Uterus (tissue), 4 donors: ENCODE results near the gene CENPX. TPM values are rescaled to one million over a fixed set of nuclear protein-coding genes. Genes with fewer than 3 reads are reported as not detected.
A peak's percentile ranks its signal among the peaks of the same experiment; 100 is the strongest.

ENCODE experiments used
- DNase-seq, 2 donors: peaks; one replicate each; pipeline ENCODE4 v3.0.0-alpha.2; 2019 to 2020
- H3K27ac ChIP-seq, 2 donors: fragments of 200-600 bp; sonication (generic); 1 replicate in 1 of 2; 2 replicates in 1 of 2; pipeline ENCODE4 v1.5.1; 2016 to 2018
- H3K27me3 ChIP-seq, 2 donors: fragments of 200-600 bp; sonication (generic); one replicate each; pipeline ENCODE4 v1.5.1; 2018 to 2019; ENCODE audit warnings: control low read depth in 1 of 2
- H3K36me3 ChIP-seq, 2 donors: fragments of 200-600 bp; sonication (generic); one replicate each; pipeline ENCODE4 v1.5.1; 2019; ENCODE audit warnings: control low read depth in 1 of 2
- H3K4me1 ChIP-seq, 2 donors: fragments of 200-600 bp; sonication (generic); one replicate each; pipeline ENCODE4 v1.5.1; 2018 to 2019; ENCODE audit warnings: control low read depth in 1 of 2
- H3K4me3 ChIP-seq, 2 donors: fragments of 200-600 bp; sonication (generic); 1 replicate in 1 of 2; 2 replicates in 1 of 2; pipeline ENCODE4 v1.5.1; 2018 to 2019; ENCODE audit warnings: mild to moderate bottlenecking in 1 of 2
- H3K9me3 ChIP-seq, 2 donors: fragments of 200-600 bp; sonication (generic); one replicate each; pipeline ENCODE4 v1.5.1; 2019; ENCODE audit warnings: control low read depth in 1 of 2
- CTCF ChIP-seq, 4 experiments: fragments of 200-600 bp in 2 of 4; fragments of 450-650 bp in 2 of 4; sonication (generic) in 2 of 4; IDR thresholded peaks; one replicate each; pipeline ENCODE4 v1.5.1; 2016 to 2019; ENCODE audit warnings: antibody characterized with exemption in 4 of 4, mild to moderate bottlenecking in 2 of 4, moderate library complexity in 1 of 4
- POLR2A ChIP-seq, 2 donors: fragments of 450-650 bp; IDR thresholded peaks; one replicate each; pipeline ENCODE4 v1.6.1; 2016; ENCODE audit warnings: antibody characterized with exemption in 2 of 2, mild to moderate bottlenecking in 1 of 2, moderate library complexity in 1 of 2
- intact Hi-C: fragments of 100-400 bp; cut with DNase I; formaldehyde crosslinking; loops from one replicate; pipeline ENCODE4 v1.15.1; 2023; ENCODE audit warnings: low total_unique reads
- total RNA-seq, 4 donors: library from RNA; depleted of rRNA in 3 of 4; stranded (reverse); fragments of >200 nt in 3 of 4; gene quantifications; one replicate each; pipeline versions ENCODE4 v1.1.0 to v1.2.4, GENCODE V29; 2014 to 2023
- donor health status: DM: yes; HTN: yes; CAD: no.

CENPX gene
- total RNA-seq, 4 donors from 2014 or later = 26.7 to 212 (median 49.8) TPM

GRCh38 chr17:82037889-82038195, 15.2 kb upstream of the CENPX start:
- Histone ChIP-seq H3K27ac (peak overlapping the region in 1 of 2 donors; percentile 96), H3K4me1 (peaks cover 0 to 10% of the 10 kb centered on the region in 2 donors), H3K36me3 (no peaks in the 10 kb centered on the region), H3K4me3 (peak overlapping the region; percentile 49 to 66), H3K27me3 (no peaks in the 10 kb centered on the region), H3K9me3 (no peaks in the 10 kb centered on the region)
- no peak for DNase-seq
- no peak for TF ChIP-seq POLR2A (IDR thresholded peaks at IDR 0.05)
- TF ChIP-seq CTCF (IDR thresholded peaks at IDR 0.05) = no peak
- intact Hi-C loops = no loop called here

- Histone ChIP-seq H3K27ac (peak within 1 kb of the TSS; percentile 79 to 96), H3K4me3 (peak within 1 kb of the TSS; percentile 49 to 66), H3K36me3 (no peaks in the 10 kb centered on the region), H3K4me1 (peaks cover 0 to 10% of the 10 kb centered on the region in 2 donors), H3K9me3 (no peaks in the 10 kb centered on the region), H3K27me3 (no peaks in the 10 kb centered on the region)
- intact Hi-C loops = no loop called here
- peak; percentile 95 to 97 for TF ChIP-seq POLR2A (IDR thresholded peaks at IDR 0.05)
- peak; percentile 38 to 78 (median 72) for TF ChIP-seq CTCF (IDR thresholded peaks at IDR 0.05)
- DNase-seq = peak; percentile 96 to 97
These were observed 14.6 kb upstream of the CENPX start, which contains the start of gene DCXR for GRCh38 chr17:82037092-82037888. Gene DCXR (minus strand): TSS chr17:82037697. CDS start chr17:82037682, 15 bp downstream.

GRCh38 chr17:82036634-82037091, 14.0 kb upstream of the CENPX start:
- Histone ChIP-seq H3K36me3 (no peaks in the 10 kb centered on the region), H3K4me3 (peak overlapping the region; percentile 49 to 66), H3K9me3 (no peaks in the 10 kb centered on the region), H3K4me1 (peaks cover 0 to 10% of the 10 kb centered on the region in 2 donors), H3K27me3 (peaks cover 0 to 3% of the 10 kb centered on the region in 2 donors), H3K27ac (peak overlapping the region; percentile 79 to 96)
- TF ChIP-seq POLR2A (IDR thresholded peaks at IDR 0.05) = no peak
- TF ChIP-seq CTCF (IDR thresholded peaks at IDR 0.05) = no peak
- no peak for DNase-seq
- intact Hi-C loops = no loop called here

- intact Hi-C loops = no loop called here
- no peaks in the 10 kb centered on the region for H3K9me3 ChIP-seq
- TF ChIP-seq CTCF (IDR thresholded peaks at IDR 0.05) (no peak), POLR2A (IDR thresholded peaks at IDR 0.05) (no peak)
- peaks cover 0 to 12% of the 10 kb centered on the region in 2 donors for H3K4me1 ChIP-seq
- peaks cover 0 to 3% of the 10 kb centered on the region in 2 donors for H3K27me3 ChIP-seq
- peak overlapping the region in 1 of 2 donors; percentile 66 for H3K4me3 ChIP-seq
- peak overlapping the region in 1 of 2 donors; percentile 96 for H3K27ac ChIP-seq
- DNase-seq = no peak
- no peaks in the 10 kb centered on the region for H3K36me3 ChIP-seq
These were observed 13.4 kb upstream of the CENPX start for GRCh38 chr17:82035956-82036633.

GRCh38 chr17:82035488-82035887, 12.8 kb upstream of the CENPX start:
- TF ChIP-seq CTCF (IDR thresholded peaks at IDR 0.05) (no peak), POLR2A (IDR thresholded peaks at IDR 0.05) (no peak)
- intact Hi-C loops = no loop called here
- Histone ChIP-seq H3K36me3 (no peaks in the 10 kb centered on the region), H3K4me1 (peaks cover 0 to 17% of the 10 kb centered on the region in 2 donors), H3K9me3 (no peaks in the 10 kb centered on the region), H3K27me3 (peaks cover 0 to 3% of the 10 kb centered on the region in 2 donors), H3K4me3 (no peak overlapping the region), H3K27ac (no peak overlapping the region)
- no peak for DNase-seq
